Hindlimb muscle (tissue), 1 donor: ENCODE data around the gene SH3BGRL2. TPM values are rescaled to one million over a fixed set of nuclear protein-coding genes. Genes with fewer than 3 reads are reported as not detected.
"Not testable (repeated sequence)": the region's sequence is repeated elsewhere in the genome, so short reads cannot be mapped to it uniquely, and the experiment has no call there.

Experiments
- DNase-seq: peaks from one replicate; pipeline ENCODE4 v3.0.0-alpha.2; 2013
- polyA plus RNA-seq: library from polyadenylated mRNA; unstranded; fragments of 120-200 nt; gene quantifications from one replicate; pipeline ENCODE4 v1.2.1, GENCODE V29; 2013; ENCODE audit not compliant: insufficient read length

The SH3BGRL2 gene
- polyA plus RNA-seq, 1 donor: 6.4 TPM

- no peak for DNase-seq
Observed at GRCh38 chr6:79649016-79649415, 17.9 kb downstream of the SH3BGRL2 start.

- no peak for DNase-seq
Observed at GRCh38 chr6:79650950-79651349, 19.8 kb downstream of the SH3BGRL2 start.

GRCh38 chr6:79656134-79656533, 25.0 kb downstream of the SH3BGRL2 start:
- DNase-seq: no peak

GRCh38 chr6:79657238-79657637, 26.1 kb downstream of the SH3BGRL2 start:
- no peak for DNase-seq

- DNase-seq: not testable (repeated sequence)
Observed at GRCh38 chr6:79663655-79664054, 32.5 kb downstream of the SH3BGRL2 start.

GRCh38 chr6:79665725-79666551, 34.8 kb downstream of the SH3BGRL2 start:
- DNase-seq: no peak

- no peak for DNase-seq
Observed at GRCh38 chr6:79666634-79667033, 35.5 kb downstream of the SH3BGRL2 start.

- no peak for DNase-seq
Observed at GRCh38 chr6:79668381-79668780, 37.3 kb downstream of the SH3BGRL2 start.

- no peak for DNase-seq
Observed at GRCh38 chr6:79669766-79670165, 38.6 kb downstream of the SH3BGRL2 start.

GRCh38 chr6:79670789-79671188, 39.7 kb downstream of the SH3BGRL2 start:
- no peak for DNase-seq

GRCh38 chr6:79671600-79672266, 40.6 kb downstream of the SH3BGRL2 start:
- no peak for DNase-seq

- DNase-seq: no peak
Observed at GRCh38 chr6:79672631-79673111, 41.5 kb downstream of the SH3BGRL2 start.

GRCh38 chr6:79673947-79674346, 42.8 kb downstream of the SH3BGRL2 start:
- no peak for DNase-seq

GRCh38 chr6:79676785-79677736, 45.9 kb downstream of the SH3BGRL2 start:
- DNase-seq: no peak

- DNase-seq: not testable (repeated sequence)
Observed at GRCh38 chr6:79682682-79683081, 51.6 kb downstream of the SH3BGRL2 start.

GRCh38 chr6:79684876-79685275, 53.7 kb downstream of the SH3BGRL2 start:
- no peak for DNase-seq

GRCh38 chr6:79686707-79687309, 55.7 kb downstream of the SH3BGRL2 start:
- no peak for DNase-seq

- DNase-seq: no peak
Observed at GRCh38 chr6:79687759-79688158, 56.6 kb downstream of the SH3BGRL2 start.

GRCh38 chr6:79694156-79694555, 63.0 kb downstream of the SH3BGRL2 start:
- DNase-seq: no peak

- no peak for DNase-seq
Observed at GRCh38 chr6:79694623-79695343, 63.7 kb downstream of the SH3BGRL2 start.

- DNase-seq: no peak
Observed at GRCh38 chr6:79697430-79697829, 66.3 kb downstream of the SH3BGRL2 start.

- no peak for DNase-seq
Observed at GRCh38 chr6:79699606-79700005, 68.5 kb downstream of the SH3BGRL2 start.
